Measurements from ENCODE around the gene PTTG1.

- no peak for TF ChIP-seq CTCF (IDR thresholded peaks at IDR 0.05)
- TF ChIP-seq POLR2A (IDR thresholded peaks at IDR 0.05): no peak
Measured at GRCh38 chr5:160463227-160463626, 41.6 kb downstream of the PTTG1 start.
